ENCODE results near the gene SCARF1.

- TF ChIP-seq CTCF (conservative IDR thresholded peaks at IDR 0.05), result no peak
- no peak for TF ChIP-seq ZFX (IDR thresholded peaks at IDR 0.05)
Observed at GRCh38 chr17:1651559-1651844, 6.0 kb upstream of the SCARF1 start.
